Lung (tissue), 12 donors: ENCODE results near the gene LRRC61. TPM values are rescaled to one million over a fixed set of nuclear protein-coding genes. Genes with fewer than 3 reads are reported as not detected.

ENCODE experiments used
- ATAC-seq: fragments of 200-7000 bp; cut with Tn5 transposase; one replicate; pipeline ENCODE4 v1.9.1; 2020; ENCODE audit warnings: moderate number of reproducible peaks; ENCODE audit not compliant: insufficient read depth, low FRiP score
- DNase-seq, 3 donors: peaks; one replicate each; pipeline ENCODE4 v3.0.0-alpha.2; 2013 to 2017
- H3K27ac ChIP-seq, 2 donors: one replicate each; pipeline ENCODE4 v1.5.1; 2013; ENCODE audit warnings: mild to moderate bottlenecking in 2 of 2, moderate library complexity in 2 of 2, control low read depth in 1 of 2, inconsistent platforms in 1 of 2, low read depth in 1 of 2, low read length in 1 of 2
- H3K27me3 ChIP-seq, 3 donors: one replicate each; pipeline ENCODE4 v1.5.1; 2013; ENCODE audit warnings: low read length in 2 of 3; ENCODE audit not compliant: control insufficient read depth in 3 of 3, insufficient read depth in 3 of 3
- H3K36me3 ChIP-seq, 4 donors: one replicate each; pipeline ENCODE4 v1.5.1; 2013; ENCODE audit warnings: low read length in 4 of 4, mild to moderate bottlenecking in 1 of 4, moderate library complexity in 1 of 4; ENCODE audit not compliant: control insufficient read depth in 4 of 4, insufficient read depth in 4 of 4
- H3K4me1 ChIP-seq, 5 donors: one replicate each; pipeline ENCODE4 v1.5.1; 2013; ENCODE audit warnings: low read length in 5 of 5, mild to moderate bottlenecking in 2 of 5, moderate library complexity in 1 of 5; ENCODE audit not compliant: control insufficient read depth in 5 of 5, insufficient read depth in 5 of 5
- H3K4me3 ChIP-seq: one replicate; pipeline ENCODE4 v1.5.1; 2013; ENCODE audit warnings: mild to moderate bottlenecking, control low read depth, moderate library complexity
- H3K9ac ChIP-seq, 2 donors: one replicate each; pipeline ENCODE4 v1.5.1; 2013; ENCODE audit warnings: low read length in 2 of 2, control low read depth in 1 of 2; ENCODE audit not compliant: insufficient read depth in 1 of 2
- H3K9me3 ChIP-seq, 4 donors: one replicate each; pipeline ENCODE4 v1.5.1; 2013; ENCODE audit warnings: low read length in 3 of 4, mild to moderate bottlenecking in 1 of 4, moderate library complexity in 1 of 4; ENCODE audit not compliant: control insufficient read depth in 4 of 4, insufficient read depth in 3 of 4
- CTCF ChIP-seq: IDR thresholded peaks from 2 replicates; pipeline ENCODE4 v1.5.1; 2012; ENCODE audit warnings: mild to moderate bottlenecking; ENCODE audit errors: control extremely low read depth, extremely low read depth
- WGBS, 2 donors: extraction: QIAGEN DNeasy Blood & Tissue Kit; methylation state at CpG; one replicate each; pipeline ENCODE4 v1.1.7; 2013; 5-methylcytosine and 5-hydroxymethylcytosine counted together
- polyA plus RNA-seq, 2 donors: library from polyadenylated mRNA; stranded (reverse); fragments of 200-250 nt; gene quantifications; one replicate each; pipeline ENCODE4 v1.2.1, GENCODE V29; 2013
- total RNA-seq, 2 donors: library from RNA; depleted of rRNA in 1 of 2; stranded (reverse); fragments of >200 nt in 1 of 2; gene quantifications; one replicate each; pipeline ENCODE4 v1.2.1, GENCODE V29; 2014 to 2021
- donor health status: control.
- donor health status: control.
- donor health status: Bipolar disorder and iron deficiency.
- donor health status: healthy.
- donor health status: DM: yes; HTN: yes; CAD: no.

LRRC61 gene
- total and polyA plus RNA-seq, 4 donors = 7.1 to 18.8 (median 13.0) TPM

GRCh38 chr7:150344299-150344698 is 21.1 kb downstream of the LRRC61 start:
- DNase-seq = no peak
- TF ChIP-seq CTCF = no peak
- no peak for ATAC-seq
- Histone ChIP-seq H3K9me3 (peaks cover 0 to 6% (median 1%) of the 10 kb centered on the region in 4 donors), H3K4me3 (no peak overlapping the region), H3K9ac (no peak overlapping the region), H3K36me3 (peaks cover 0 to 7% (median under 1%) of the 10 kb centered on the region in 4 donors), H3K4me1 (peaks cover 0 to 16% (median 5%) of the 10 kb centered on the region in 5 donors), H3K27me3 (no peaks in the 10 kb centered on the region), H3K27ac (no peak overlapping the region)

- no peak for TF ChIP-seq CTCF
- WGBS, 2 donors = 93 to 94% methylated on average over 1 of the region's 1 CpG
- Histone ChIP-seq H3K4me1 (peaks cover 0 to 9% (median 3%) of the 10 kb centered on the region in 5 donors), H3K9ac (no peak overlapping the region), H3K27ac (no peak overlapping the region), H3K9me3 (peaks cover 0 to 6% (median 1%) of the 10 kb centered on the region in 4 donors), H3K4me3 (no peak overlapping the region), H3K36me3 (peaks cover 0 to 4% (median 0%) of the 10 kb centered on the region in 4 donors), H3K27me3 (no peaks in the 10 kb centered on the region)
- DNase-seq (no peak), ATAC-seq (no peak)
Observed at GRCh38 chr7:150345012-150345411, 21.9 kb downstream of the LRRC61 start.

- ATAC-seq (no peak), DNase-seq (no peak)
- Histone ChIP-seq H3K9me3 (peaks cover 0 to 6% (median 1%) of the 10 kb centered on the region in 4 donors), H3K9ac (no peak overlapping the region), H3K4me3 (no peak overlapping the region), H3K27me3 (no peaks in the 10 kb centered on the region), H3K4me1 (peaks cover 0 to 6% (median 0%) of the 10 kb centered on the region in 5 donors), H3K27ac (no peak overlapping the region), H3K36me3 (no peaks in the 10 kb centered on the region)
- WGBS, 2 donors = 89 to 98% methylated on average over 5 of the region's 5 CpGs
- no peak for TF ChIP-seq CTCF
Observed at GRCh38 chr7:150346922-150347321, 23.8 kb downstream of the LRRC61 start.

- DNase-seq = no peak
- Histone ChIP-seq H3K9ac (no peak overlapping the region), H3K9me3 (peaks cover 0 to 2% (median 0%) of the 10 kb centered on the region in 4 donors), H3K27me3 (no peaks in the 10 kb centered on the region), H3K4me1 (no peaks in the 10 kb centered on the region), H3K27ac (no peak overlapping the region), H3K4me3 (no peak overlapping the region), H3K36me3 (no peaks in the 10 kb centered on the region)
- no peak for TF ChIP-seq CTCF
- 75 to 80% methylated on average over 8 of the region's 8 CpGs for WGBS, 2 donors
- no peak for ATAC-seq
Observed at GRCh38 chr7:150351587-150352194, 28.5 kb downstream of the LRRC61 start.
